Tibial nerve (tissue), 4 donors: Measurements from ENCODE around the gene THEMIS.

Source experiments
- CTCF ChIP-seq, 5 experiments: fragments of 200-600 bp in 3 of 5; fragments of 450-650 bp in 2 of 5; sonication (generic) in 3 of 5; IDR thresholded peaks; one replicate each; pipeline ENCODE4 v1.5.1; 2016 to 2019; ENCODE audit warnings: antibody characterized with exemption in 5 of 5, mild to moderate bottlenecking in 3 of 5, moderate library complexity in 2 of 5
- EP300 ChIP-seq, 2 donors: sonication (generic); formaldehyde crosslinking; IDR thresholded peaks; one replicate each; pipeline ENCODE4 v1.6.1; 2017; ENCODE audit warnings: antibody characterized with exemption in 2 of 2, mild to moderate bottlenecking in 1 of 2
- POLR2A ChIP-seq, 2 donors: fragments of 450-650 bp; IDR thresholded peaks; one replicate each; pipeline ENCODE4 v1.6.1; 2017; ENCODE audit warnings: antibody characterized with exemption in 2 of 2, mild to moderate bottlenecking in 2 of 2, moderate library complexity in 2 of 2

GRCh38 chr6:127857051-127857637 is 43.7 kb downstream of the THEMIS start:
- TF ChIP-seq CTCF (IDR thresholded peaks at IDR 0.05) (no peak), POLR2A (IDR thresholded peaks at IDR 0.05) (no peak), EP300 (IDR thresholded peaks at IDR 0.05) (no peak)
